ENCODE data around the gene PRRG4. TPM values are rescaled to one million over a fixed set of nuclear protein-coding genes. Genes with fewer than 3 reads are reported as not detected.

The PRRG4 gene
- polyA plus RNA-seq, 1 experiment: not detected

- H3K27me3 ChIP-seq (ENCODE audit: control insufficient read depth, insufficient read depth, low read length): no peaks in the 10 kb centered on the region
- H3K36me3 ChIP-seq (ENCODE audit: control insufficient read depth, insufficient read depth, low read length): no peaks in the 10 kb centered on the region
- no peak for DNase-seq (ENCODE audit: low read depth)
- no peak for TF ChIP-seq CTCF (IDR thresholded peaks at IDR 0.05; ENCODE audit: insufficient read depth, low read depth, low read length)
- ChIA-PET CTCF (interaction anchor here (0.8 kb wide), 1 partner anchor 227 kb away, joined by 5 read pairs; no protein-coding TSS in a partner anchor), POLR2A (no interaction called here)
- no peak overlapping the region for H3K4me3 ChIP-seq (ENCODE audit: low read depth, low read length)
Observed at GRCh38 chr11:32838505-32839274, 9.0 kb downstream of the PRRG4 start.

GRCh38 chr11:32839308-32839707, 9.6 kb downstream of the PRRG4 start:
- no peaks in the 10 kb centered on the region for H3K36me3 ChIP-seq (ENCODE audit: control insufficient read depth, insufficient read depth, low read length)
- no peak for TF ChIP-seq CTCF (IDR thresholded peaks at IDR 0.05; ENCODE audit: insufficient read depth, low read depth, low read length)
- no peaks in the 10 kb centered on the region for H3K27me3 ChIP-seq (ENCODE audit: control insufficient read depth, insufficient read depth, low read length)
- CTCF ChIA-PET: interaction anchor here (0.8 kb wide), 1 partner anchor 227 kb away, joined by 5 read pairs; no protein-coding TSS in a partner anchor
- POLR2A ChIA-PET: no interaction called here
- H3K4me3 ChIP-seq (ENCODE audit: low read depth, low read length): no peak overlapping the region
- DNase-seq (ENCODE audit: low read depth): no peak

GRCh38 chr11:32840587-32840986, 10.9 kb downstream of the PRRG4 start:
- no peaks in the 10 kb centered on the region for H3K27me3 ChIP-seq (ENCODE audit: control insufficient read depth, insufficient read depth, low read length)
- TF ChIP-seq CTCF (IDR thresholded peaks at IDR 0.05; ENCODE audit: insufficient read depth, low read depth, low read length): no peak
- H3K36me3 ChIP-seq (ENCODE audit: control insufficient read depth, insufficient read depth, low read length): no peaks in the 10 kb centered on the region
- ChIA-PET POLR2A (no interaction called here), CTCF (interaction anchor here (0.7 to 1.5 kb wide), 2 partner anchors 27 to 222 kb away, joined by 4 read pairs; no protein-coding TSS in a partner anchor)
- H3K4me3 ChIP-seq (ENCODE audit: low read depth, low read length): no peak overlapping the region
- no peak for DNase-seq (ENCODE audit: low read depth)

GRCh38 chr11:32843544-32843943, 13.8 kb downstream of the PRRG4 start:
- POLR2A ChIA-PET: no interaction called here
- TF ChIP-seq CTCF (IDR thresholded peaks at IDR 0.05; ENCODE audit: insufficient read depth, low read depth, low read length): no peak

GRCh38 chr11:32847511-32847910, 17.8 kb downstream of the PRRG4 start:
- Histone ChIP-seq H3K4me3 (ENCODE audit: low read depth, low read length) (no peak overlapping the region), H3K36me3 (ENCODE audit: control insufficient read depth, insufficient read depth, low read length) (no peaks in the 10 kb centered on the region), H3K27me3 (ENCODE audit: control insufficient read depth, insufficient read depth, low read length) (peaks cover 2% of the 10 kb centered on the region)
- POLR2A ChIA-PET: no interaction called here
- no peak for TF ChIP-seq CTCF (IDR thresholded peaks at IDR 0.05; ENCODE audit: insufficient read depth, low read depth, low read length)
- CTCF ChIA-PET: no interaction called here
- no peak for DNase-seq (ENCODE audit: low read depth)

More at GRCh38 chr11:32843544-32843943, 13.8 kb downstream of the PRRG4 start:
- no peak for DNase-seq (ENCODE audit: low read depth)
- CTCF ChIA-PET: interaction anchor here (1.5 kb wide), 1 partner anchor 17 kb away, joined by 4 read pairs; no protein-coding TSS in a partner anchor
- H3K4me3 ChIP-seq (ENCODE audit: low read depth, low read length): no peak overlapping the region
- H3K27me3 ChIP-seq (ENCODE audit: control insufficient read depth, insufficient read depth, low read length): no peaks in the 10 kb centered on the region
- no peaks in the 10 kb centered on the region for H3K36me3 ChIP-seq (ENCODE audit: control insufficient read depth, insufficient read depth, low read length)
